Gastroesophageal sphincter (tissue), 3 donors: Measurements from ENCODE around the gene SPI1.

Source experiments
- POLR2A ChIP-seq, 2 donors: fragments of 450-650 bp; IDR thresholded peaks; one replicate each; pipeline ENCODE4 v1.6.1; 2017; ENCODE audit warnings: antibody characterized with exemption in 2 of 2, mild to moderate bottlenecking in 2 of 2, moderate library complexity in 1 of 2
- POLR2AphosphoS5 ChIP-seq: sonication (generic); formaldehyde crosslinking; IDR thresholded peaks from one replicate; pipeline ENCODE4 v1.6.1; 2017; ENCODE audit warnings: antibody characterized with exemption
- TF ChIP-seq, protein P1 (sequence below), 4 experiments: fragments of 200-600 bp in 2 of 4; fragments of 450-650 bp in 2 of 4; sonication (generic) in 1 of 4; IDR thresholded peaks; one replicate each; pipeline ENCODE4 v1.5.1; 2017 to 2019; ENCODE audit warnings: antibody characterized with exemption in 4 of 4, mild to moderate bottlenecking in 2 of 4, moderate library complexity in 2 of 4

DNA sequence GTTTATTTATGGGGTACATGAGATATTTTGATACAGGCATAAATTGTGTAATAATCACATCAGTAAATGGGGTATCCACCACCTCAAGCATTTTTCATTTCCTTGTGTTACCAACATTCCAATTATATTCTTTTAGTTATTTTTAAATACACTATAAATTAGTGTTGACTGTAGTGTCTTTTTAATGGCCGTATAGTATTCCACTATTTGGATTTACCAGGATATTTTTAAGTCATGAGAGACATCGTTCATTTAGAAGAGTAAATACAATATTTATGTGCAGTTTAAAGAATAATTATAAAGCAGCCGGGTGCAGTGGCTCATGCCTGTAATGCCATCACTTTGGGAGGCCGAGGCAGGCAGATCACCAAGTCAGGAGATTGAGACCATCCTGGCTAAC, 6.2 kb upstream of the SPI1 start:
- TF ChIP-seq, protein P1, sequence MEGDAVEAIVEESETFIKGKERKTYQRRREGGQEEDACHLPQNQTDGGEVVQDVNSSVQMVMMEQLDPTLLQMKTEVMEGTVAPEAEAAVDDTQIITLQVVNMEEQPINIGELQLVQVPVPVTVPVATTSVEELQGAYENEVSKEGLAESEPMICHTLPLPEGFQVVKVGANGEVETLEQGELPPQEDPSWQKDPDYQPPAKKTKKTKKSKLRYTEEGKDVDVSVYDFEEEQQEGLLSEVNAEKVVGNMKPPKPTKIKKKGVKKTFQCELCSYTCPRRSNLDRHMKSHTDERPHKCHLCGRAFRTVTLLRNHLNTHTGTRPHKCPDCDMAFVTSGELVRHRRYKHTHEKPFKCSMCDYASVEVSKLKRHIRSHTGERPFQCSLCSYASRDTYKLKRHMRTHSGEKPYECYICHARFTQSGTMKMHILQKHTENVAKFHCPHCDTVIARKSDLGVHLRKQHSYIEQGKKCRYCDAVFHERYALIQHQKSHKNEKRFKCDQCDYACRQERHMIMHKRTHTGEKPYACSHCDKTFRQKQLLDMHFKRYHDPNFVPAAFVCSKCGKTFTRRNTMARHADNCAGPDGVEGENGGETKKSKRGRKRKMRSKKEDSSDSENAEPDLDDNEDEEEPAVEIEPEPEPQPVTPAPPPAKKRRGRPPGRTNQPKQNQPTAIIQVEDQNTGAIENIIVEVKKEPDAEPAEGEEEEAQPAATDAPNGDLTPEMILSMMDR (IDR thresholded peaks at IDR 0.05) = no peak
- no peak for TF ChIP-seq POLR2A (IDR thresholded peaks at IDR 0.05)
- TF ChIP-seq POLR2AphosphoS5 = no peak
